MM.1S (cell line): ENCODE measurements around the gene PREX1.

Experiments
- CTCF ChIP-seq: fragments of 300-600 bp; sonication (generic); IDR thresholded peaks from 2 replicates; pipeline ENCODE4 v1.5.1; 2016; ENCODE audit warnings: antibody characterized with exemption, low read length, mixed read lengths
- EZH2 ChIP-seq: fragments of 300-600 bp; sonication (generic); optimal IDR thresholded peaks from 2 replicates; pipeline ENCODE3; 2017; ENCODE audit warnings: low read depth, mild to moderate bottlenecking, antibody characterized with exemption, low read length, mixed read lengths

GRCh38 chr20:48760403-48760983, 67.3 kb downstream of the PREX1 start:
- TF ChIP-seq CTCF (no peak), EZH2 (no peak)
